Lower leg skin (tissue), 4 donors: Measurements from ENCODE around the gene HIGD2A. TPM values are rescaled to one million over a fixed set of nuclear protein-coding genes. Genes with fewer than 3 reads are reported as not detected.

Experiments used
- DNase-seq, 2 donors: peaks; one replicate each; pipeline ENCODE4 v3.0.0-alpha.2; 2019; ENCODE audit warnings: low spot score in 2 of 2
- H3K4me3 ChIP-seq: fragments of 200-600 bp; sonication (generic); 2 replicates; pipeline ENCODE4 v1.5.1; 2017; ENCODE audit warnings: mild to moderate bottlenecking, low read depth; ENCODE audit not compliant: poor library complexity, severe bottlenecking
- CTCF ChIP-seq, 3 donors: fragments of 450-650 bp; IDR thresholded peaks; one replicate each; pipeline ENCODE4 v1.5.1; 2016; ENCODE audit warnings: antibody characterized with exemption in 3 of 3, mild to moderate bottlenecking in 3 of 3, moderate library complexity in 2 of 3
- POLR2A ChIP-seq, 2 donors: fragments of 450-650 bp; IDR thresholded peaks; one replicate each; pipeline ENCODE4 v1.6.1; 2016 to 2017; ENCODE audit warnings: antibody characterized with exemption in 2 of 2, mild to moderate bottlenecking in 1 of 2, moderate library complexity in 1 of 2
- WGBS, 2 donors: methylation state at CpG; one replicate each; pipeline ENCODE4 v1.1.5; 2018; 5-methylcytosine and 5-hydroxymethylcytosine counted together
- intact Hi-C: fragments of 100-400 bp; cut with DNase I; formaldehyde crosslinking; loops from one replicate; pipeline ENCODE4 v1.15.0; 2023; ENCODE audit warnings: low total_unique reads
- total RNA-seq, 4 donors: library from RNA; depleted of rRNA; stranded (reverse); fragments of >200 nt; gene quantifications; one replicate each; pipeline ENCODE4 v1.1.0, GENCODE V29; 2016

HIGD2A gene
- total RNA-seq, 4 donors from 2014 or later, result 110 to 153 (median 130) TPM

- TF ChIP-seq CTCF (IDR thresholded peaks at IDR 0.05), result no peak
- TF ChIP-seq POLR2A (IDR thresholded peaks at IDR 0.05), result no peak
- WGBS, 2 donors, result 79 to 84% methylated on average over 11 of the region's 11 CpGs
- no peak overlapping the region for H3K4me3 ChIP-seq
- DNase-seq, result no peak
- intact Hi-C loops, result no loop called here
Measured at GRCh38 chr5:176392526-176392925, 4.0 kb downstream of the HIGD2A start.

DNA sequence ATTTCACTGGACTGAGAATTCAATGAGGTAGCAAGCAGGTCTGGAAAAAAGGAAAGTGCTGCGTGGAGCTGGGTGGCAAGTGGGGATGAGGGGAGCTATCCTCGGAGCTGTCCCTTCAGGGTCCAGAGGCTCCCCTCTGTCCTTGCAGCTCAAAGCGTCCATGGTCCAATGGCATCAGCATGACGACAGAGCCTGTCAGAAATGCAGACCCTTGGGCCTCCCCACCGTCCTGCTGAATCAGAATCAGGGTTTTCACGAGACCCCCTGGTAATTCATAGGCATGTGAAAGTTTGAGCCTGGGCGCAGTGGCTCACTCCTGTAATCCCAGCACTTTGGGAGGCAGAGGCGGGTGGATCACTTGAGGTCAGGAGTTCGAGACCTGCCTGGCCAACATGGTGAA is 5.5 kb downstream of the HIGD2A start:
- no peak overlapping the region for H3K4me3 ChIP-seq
- TF ChIP-seq CTCF (IDR thresholded peaks at IDR 0.05) (no peak), POLR2A (IDR thresholded peaks at IDR 0.05) (no peak)
- no peak for DNase-seq
- intact Hi-C loops, result no loop called here
- 90% methylated on average over 9 of the region's 9 CpGs for WGBS, 2 donors

- intact Hi-C loops, result no loop called here
- TF ChIP-seq CTCF (IDR thresholded peaks at IDR 0.05) (no peak), POLR2A (IDR thresholded peaks at IDR 0.05) (no peak)
- H3K4me3 ChIP-seq, result no peak overlapping the region
- DNase-seq, result no peak
- WGBS, 2 donors, result 84 to 91% methylated on average over 11 of the region's 11 CpGs
Measured at GRCh38 chr5:176394881-176395675, 6.5 kb downstream of the HIGD2A start.

GRCh38 chr5:176396330-176396729 is 7.8 kb downstream of the HIGD2A start:
- intact Hi-C loops, result no loop called here
- DNase-seq, result no peak
- TF ChIP-seq POLR2A (IDR thresholded peaks at IDR 0.05) (no peak), CTCF (IDR thresholded peaks at IDR 0.05) (no peak)
- H3K4me3 ChIP-seq, result no peak overlapping the region
- WGBS, 2 donors, result 51 to 64% methylated on average over 6 of the region's 6 CpGs

GRCh38 chr5:176397736-176398420 is 9.3 kb downstream of the HIGD2A start:
- no peak overlapping the region for H3K4me3 ChIP-seq
- 88 to 91% methylated on average over 18 of the region's 18 CpGs for WGBS, 2 donors
- no peak for DNase-seq
- intact Hi-C loops, result no loop called here
- TF ChIP-seq POLR2A (IDR thresholded peaks at IDR 0.05), result no peak
- no peak for TF ChIP-seq CTCF (IDR thresholded peaks at IDR 0.05)
